Measurements from ENCODE around the gene COA8. TPM values are rescaled to one million over a fixed set of nuclear protein-coding genes. Genes with fewer than 3 reads are reported as not detected.

The COA8 gene
- total RNA-seq, 2 experiments from 2014 or later = 29.1 to 33.5 TPM

DNA sequence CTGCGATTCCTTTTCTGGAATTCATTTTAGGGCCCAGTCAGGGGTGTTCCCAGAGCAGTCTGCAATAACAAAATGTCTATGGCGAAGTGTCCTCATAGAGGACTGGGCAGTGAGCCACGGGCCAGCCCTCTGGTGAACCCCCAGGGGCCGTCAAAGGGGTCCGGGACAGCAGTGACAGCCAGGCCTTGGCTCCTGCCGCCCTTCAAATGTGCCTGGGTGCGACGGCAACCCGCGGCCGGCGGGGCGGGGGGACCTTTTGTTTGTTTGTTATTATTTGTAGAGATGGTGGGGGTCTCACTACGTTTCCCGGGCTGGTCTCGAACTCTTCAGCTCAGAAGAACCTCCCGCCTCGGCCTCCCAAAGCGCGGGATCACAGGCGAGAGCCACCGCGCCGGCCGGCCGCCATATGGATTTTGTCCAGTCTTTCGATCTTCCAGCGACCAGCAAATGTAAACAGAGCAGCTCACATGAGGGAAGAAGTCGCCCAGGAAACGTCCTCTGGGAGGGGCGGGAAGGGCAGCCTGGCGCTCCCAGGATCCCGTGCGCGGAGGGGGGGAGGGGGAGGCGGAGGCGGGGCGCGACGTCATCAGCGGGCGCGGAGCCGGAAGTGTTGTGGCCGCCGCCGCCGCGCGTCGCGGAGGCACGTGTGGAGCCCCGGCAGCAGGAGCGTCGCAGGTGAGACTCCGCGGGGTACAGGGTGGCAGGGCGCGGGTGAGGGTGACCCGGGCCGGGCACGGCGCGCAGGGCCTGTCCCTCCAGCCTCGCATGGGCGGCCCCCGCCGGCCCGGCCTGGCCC, 34.0 kb upstream of the COA8 start, which contains the start of gene TRMT61A:
Gene TRMT61A, plus strand, starts transcription at position 610 of the 796 bp plus-strand sequence. CDS start 783 bp downstream, outside the sequence.
- Mint-ChIP-seq H3K27ac (peak within 1 kb of the TSS; percentile 93), H3K9me3 (ENCODE audit: low read depth) (no peaks in the 10 kb centered on the region), H3K27me3 (peaks cover 10% of the 10 kb centered on the region), H3K36me3 (no peaks in the 10 kb centered on the region), H3K4me1 (peaks cover 27% of the 10 kb centered on the region), H3K4me3 (peak within 1 kb of the TSS; percentile 91)
- DNase-seq (peak; percentile 81), ATAC-seq (peak; percentile 82)
- CTCF ChIA-PET = interaction anchor here (1.2 to 3.5 kb wide), 4 partner anchors 8 to 138 kb away, joined by 3 to 22 read pairs (median 3); no protein-coding TSS in a partner anchor

DNA sequence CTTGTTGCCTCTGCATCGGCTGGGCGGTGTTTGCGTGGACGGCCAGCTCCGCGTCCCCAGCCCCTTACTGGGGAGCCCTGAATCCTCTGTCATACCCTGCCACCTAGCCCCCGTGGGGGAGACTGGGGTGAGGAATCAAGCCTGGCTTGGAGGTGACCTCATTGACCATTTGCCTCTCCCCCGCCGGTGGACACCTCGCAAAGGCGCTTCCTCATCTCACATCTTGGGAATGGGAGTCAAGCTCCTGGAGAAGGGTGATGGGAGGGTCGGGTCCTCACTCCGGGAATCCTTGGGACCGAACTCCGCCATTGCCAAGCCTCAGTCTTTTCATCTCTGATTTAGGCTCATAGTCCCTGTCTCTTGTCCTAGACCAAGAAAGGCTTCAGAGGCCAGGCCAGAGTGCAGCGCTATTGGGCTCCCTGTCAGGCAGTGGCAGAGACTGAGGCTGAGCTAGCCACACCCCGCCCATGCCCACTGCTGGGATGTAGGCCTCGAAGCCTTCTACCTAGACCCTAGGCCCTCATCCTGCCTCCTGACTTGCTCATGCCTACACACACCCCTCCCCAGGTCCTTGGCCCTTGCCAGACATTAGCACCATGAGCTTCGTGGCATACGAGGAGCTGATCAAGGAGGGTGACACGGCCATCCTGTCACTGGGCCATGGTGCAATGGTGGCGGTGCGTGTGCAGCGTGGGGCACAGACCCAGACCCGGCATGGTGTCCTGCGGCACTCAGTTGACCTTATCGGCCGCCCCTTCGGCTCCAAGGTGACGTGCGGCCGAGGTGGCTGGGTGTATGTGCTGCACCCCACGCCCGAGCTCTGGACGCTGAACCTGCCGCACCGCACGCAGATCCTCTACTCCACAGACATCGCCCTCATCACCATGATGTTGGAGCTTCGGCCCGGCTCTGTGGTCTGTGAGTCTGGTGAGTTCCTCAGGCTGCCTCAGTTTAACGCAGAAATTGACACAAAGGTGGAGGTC, 33.1 kb upstream of the COA8 start:
- CTCF ChIA-PET = interaction anchor here (1.2 to 3.5 kb wide), 4 partner anchors 9 to 32 kb away, joined by 3 to 22 read pairs (median 6); no protein-coding TSS in a partner anchor
- H3K36me3 Mint-ChIP-seq = no peaks in the 10 kb centered on the region
- DNase-seq (no peak), ATAC-seq (no peak)
- peak overlapping the region; percentile 91 for H3K4me3 Mint-ChIP-seq
- H3K27ac Mint-ChIP-seq = peak overlapping the region; percentile 93
- H3K4me1 Mint-ChIP-seq = peaks cover 27% of the 10 kb centered on the region
- H3K27me3 Mint-ChIP-seq = peaks cover under 1% of the 10 kb centered on the region
- no peaks in the 10 kb centered on the region for H3K9me3 Mint-ChIP-seq (ENCODE audit: low read depth)

- Mint-ChIP-seq H3K27ac (no peak overlapping the region), H3K4me3 (peak overlapping the region; percentile 91), H3K4me1 (peaks cover 27% of the 10 kb centered on the region), H3K9me3 (ENCODE audit: low read depth) (no peaks in the 10 kb centered on the region), H3K36me3 (no peaks in the 10 kb centered on the region), H3K27me3 (no peaks in the 10 kb centered on the region)
- CTCF ChIA-PET = interaction anchor here (0.8 to 2.5 kb wide), 2 partner anchors 12 to 16 kb away, joined by 3 to 8 read pairs; no protein-coding TSS in a partner anchor
- DNase-seq (peak; percentile 53), ATAC-seq (no peak)
Measured at GRCh38 chr14:103530390-103530789, 32.4 kb upstream of the COA8 start.

GRCh38 chr14:103530831-103531230, 31.9 kb upstream of the COA8 start:
- H3K27me3 Mint-ChIP-seq = no peaks in the 10 kb centered on the region
- H3K9me3 Mint-ChIP-seq (ENCODE audit: low read depth) = no peaks in the 10 kb centered on the region
- DNase-seq = no peak
- no peaks in the 10 kb centered on the region for H3K36me3 Mint-ChIP-seq
- H3K4me3 Mint-ChIP-seq = no peak overlapping the region
- CTCF ChIA-PET = interaction anchor here (0.8 to 2.5 kb wide), 3 partner anchors 9 to 16 kb away, joined by 3 to 8 read pairs (median 7); no protein-coding TSS in a partner anchor
- no peak overlapping the region for H3K27ac Mint-ChIP-seq
- no peak for ATAC-seq
- H3K4me1 Mint-ChIP-seq = peaks cover 27% of the 10 kb centered on the region

DNA sequence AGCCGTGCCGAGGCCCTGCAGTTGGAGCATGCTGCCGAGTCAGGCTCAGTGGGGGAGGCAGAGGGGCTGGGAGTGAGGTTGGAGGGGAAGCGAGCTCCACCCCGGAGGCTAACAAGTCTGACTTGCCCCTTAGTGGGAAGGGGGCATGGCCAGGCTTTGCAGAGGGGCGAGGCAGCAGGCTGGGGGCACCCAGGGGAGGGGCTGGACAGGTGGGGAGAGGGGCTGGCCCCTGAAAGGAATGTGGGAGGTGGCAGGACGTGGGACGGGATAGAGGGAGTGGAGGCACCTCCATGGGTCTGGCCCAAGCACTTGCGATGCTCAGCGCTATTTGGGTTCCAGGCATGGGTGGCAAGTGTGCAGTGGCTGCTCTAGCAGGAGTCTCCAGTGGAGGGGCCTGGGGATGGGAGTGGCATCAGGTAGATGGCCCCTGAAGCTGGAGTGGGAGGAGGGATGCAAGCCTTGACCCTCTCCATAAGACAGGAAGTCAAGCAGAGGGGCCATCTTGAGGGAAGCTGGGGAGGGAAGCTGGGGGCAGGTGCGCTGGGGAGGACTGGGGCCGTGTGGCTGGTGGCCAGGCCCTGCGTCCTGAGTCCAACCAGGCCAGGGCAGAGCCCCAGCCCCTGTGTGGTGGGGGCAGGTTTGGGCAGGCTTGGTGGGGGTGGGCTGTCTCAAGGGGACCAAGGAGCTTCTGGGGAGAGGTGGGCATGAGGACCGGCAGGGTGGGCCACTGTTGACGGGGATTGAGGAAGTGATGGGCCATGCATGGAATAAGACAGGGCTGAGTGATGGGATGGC, 31.1 kb upstream of the COA8 start:
- ATAC-seq (no peak), DNase-seq (no peak)
- Mint-ChIP-seq H3K4me1 (peaks cover 26% of the 10 kb centered on the region), H3K27me3 (no peaks in the 10 kb centered on the region), H3K4me3 (no peak overlapping the region), H3K9me3 (ENCODE audit: low read depth) (no peaks in the 10 kb centered on the region), H3K36me3 (no peaks in the 10 kb centered on the region), H3K27ac (no peak overlapping the region)
- CTCF ChIA-PET = interaction anchor here (2.1 to 2.5 kb wide), 2 partner anchors 10 to 15 kb away, joined by 7 to 8 read pairs; no protein-coding TSS in a partner anchor

- CTCF ChIA-PET = interaction anchor here (1.2 to 2.1 kb wide), 2 partner anchors 11 to 13 kb away, joined by 3 to 7 read pairs; no protein-coding TSS in a partner anchor
- peaks cover 18% of the 10 kb centered on the region for H3K4me1 Mint-ChIP-seq
- no peak overlapping the region for H3K27ac Mint-ChIP-seq
- H3K9me3 Mint-ChIP-seq (ENCODE audit: low read depth) = no peaks in the 10 kb centered on the region
- H3K4me3 Mint-ChIP-seq = no peak overlapping the region
- no peak for ATAC-seq
- no peak for DNase-seq
- no peaks in the 10 kb centered on the region for H3K27me3 Mint-ChIP-seq
- no peaks in the 10 kb centered on the region for H3K36me3 Mint-ChIP-seq
Measured at GRCh38 chr14:103532216-103533136, 30.3 kb upstream of the COA8 start.

DNA sequence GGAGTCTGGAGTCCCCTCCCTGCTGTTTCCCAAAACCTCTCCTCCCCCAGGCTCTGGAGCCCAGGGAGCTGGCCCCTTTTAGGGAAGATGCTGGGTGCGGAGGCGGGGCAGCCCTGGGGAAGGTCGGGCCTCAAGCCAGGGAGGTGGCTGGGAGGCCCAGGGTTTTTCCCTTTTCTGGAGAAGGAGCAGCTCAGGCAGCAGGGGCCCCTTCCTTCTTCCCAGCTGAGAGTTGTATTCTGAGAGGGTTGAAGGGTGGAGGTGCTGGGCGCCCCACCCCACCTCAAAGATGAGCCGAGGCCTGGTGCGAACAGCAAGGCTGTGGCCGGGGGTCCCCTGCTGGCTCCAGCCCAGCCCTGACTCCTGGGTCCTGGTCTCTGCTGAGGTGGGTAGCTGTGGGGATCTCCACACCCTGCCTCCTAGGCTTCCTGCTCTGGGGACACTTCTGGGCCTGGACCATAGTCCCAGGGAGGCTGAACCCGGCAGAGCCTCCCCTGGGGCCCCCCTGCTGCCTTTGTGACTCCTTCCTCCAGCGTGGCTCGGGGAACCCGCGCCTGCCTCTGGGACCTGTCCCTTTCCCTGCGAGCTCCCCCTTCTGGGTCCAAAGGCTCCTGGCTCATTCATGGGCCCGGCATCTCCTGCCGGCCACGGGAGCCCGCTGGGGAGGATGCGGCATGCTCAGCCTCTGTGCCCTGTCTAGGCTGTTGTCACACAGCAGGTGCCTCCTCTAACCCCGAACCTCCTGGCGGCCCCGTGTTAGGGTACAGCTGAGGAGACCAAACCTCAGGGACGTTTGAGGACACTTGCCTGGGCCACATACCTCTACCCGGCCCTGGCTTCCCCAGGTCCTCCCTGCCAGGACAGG, 29.4 kb upstream of the COA8 start:
- peaks cover 14% of the 10 kb centered on the region for H3K4me1 Mint-ChIP-seq
- H3K9me3 Mint-ChIP-seq (ENCODE audit: low read depth) = no peaks in the 10 kb centered on the region
- H3K4me3 Mint-ChIP-seq = no peak overlapping the region
- CTCF ChIA-PET = interaction anchor here (1.2 to 1.4 kb wide), 2 partner anchors 14 kb away, joined by 3 read pairs; no protein-coding TSS in a partner anchor
- H3K27me3 Mint-ChIP-seq = no peaks in the 10 kb centered on the region
- no peak for DNase-seq
- no peak for ATAC-seq
- no peaks in the 10 kb centered on the region for H3K36me3 Mint-ChIP-seq
- H3K27ac Mint-ChIP-seq = no peak overlapping the region

- ATAC-seq (no peak), DNase-seq (no peak)
- no peaks in the 10 kb centered on the region for H3K9me3 Mint-ChIP-seq (ENCODE audit: low read depth)
- H3K27ac Mint-ChIP-seq = no peak overlapping the region
- CTCF ChIA-PET = interaction anchor here (1.2 to 1.5 kb wide), 3 partner anchors 13 to 16 kb away, joined by 3 to 4 read pairs (median 3); no protein-coding TSS in a partner anchor
- H3K27me3 Mint-ChIP-seq = no peaks in the 10 kb centered on the region
- no peak overlapping the region for H3K4me3 Mint-ChIP-seq
- H3K4me1 Mint-ChIP-seq = peaks cover 14% of the 10 kb centered on the region
- H3K36me3 Mint-ChIP-seq = no peaks in the 10 kb centered on the region
Measured at GRCh38 chr14:103533999-103534575, 28.7 kb upstream of the COA8 start.

DNA sequence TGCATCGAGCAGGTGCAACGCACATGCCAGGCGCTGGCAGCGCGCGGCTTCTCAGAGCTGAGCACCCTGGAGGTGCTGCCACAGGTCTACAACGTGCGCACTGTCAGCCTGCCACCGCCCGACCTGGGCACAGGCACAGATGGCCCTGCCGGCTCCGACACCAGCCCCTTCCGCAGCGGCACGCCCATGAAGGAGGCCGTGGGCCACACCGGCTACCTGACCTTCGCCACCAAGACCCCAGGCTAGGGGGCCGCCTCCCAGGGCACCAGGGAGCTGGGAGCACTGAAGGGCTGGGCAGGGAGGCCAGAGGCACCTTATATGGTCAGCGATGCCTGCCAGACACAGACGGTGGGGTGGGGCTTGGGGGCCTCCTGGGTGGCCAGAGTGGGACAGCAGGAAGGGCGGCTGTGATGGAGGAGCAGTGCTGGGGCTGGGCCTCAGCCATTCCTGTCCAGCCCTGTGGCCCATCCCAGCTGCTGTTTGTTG, 28.1 kb upstream of the COA8 start:
- Mint-ChIP-seq H3K4me3 (no peak overlapping the region), H3K9me3 (ENCODE audit: low read depth) (no peaks in the 10 kb centered on the region), H3K36me3 (no peaks in the 10 kb centered on the region), H3K4me1 (peaks cover 11% of the 10 kb centered on the region), H3K27me3 (peaks cover 2% of the 10 kb centered on the region), H3K27ac (no peak overlapping the region)
- DNase-seq (no peak), ATAC-seq (no peak)
- CTCF ChIA-PET = interaction anchor here (1.4 to 1.5 kb wide), 2 partner anchors 13 to 16 kb away, joined by 3 to 4 read pairs; no protein-coding TSS in a partner anchor

DNA sequence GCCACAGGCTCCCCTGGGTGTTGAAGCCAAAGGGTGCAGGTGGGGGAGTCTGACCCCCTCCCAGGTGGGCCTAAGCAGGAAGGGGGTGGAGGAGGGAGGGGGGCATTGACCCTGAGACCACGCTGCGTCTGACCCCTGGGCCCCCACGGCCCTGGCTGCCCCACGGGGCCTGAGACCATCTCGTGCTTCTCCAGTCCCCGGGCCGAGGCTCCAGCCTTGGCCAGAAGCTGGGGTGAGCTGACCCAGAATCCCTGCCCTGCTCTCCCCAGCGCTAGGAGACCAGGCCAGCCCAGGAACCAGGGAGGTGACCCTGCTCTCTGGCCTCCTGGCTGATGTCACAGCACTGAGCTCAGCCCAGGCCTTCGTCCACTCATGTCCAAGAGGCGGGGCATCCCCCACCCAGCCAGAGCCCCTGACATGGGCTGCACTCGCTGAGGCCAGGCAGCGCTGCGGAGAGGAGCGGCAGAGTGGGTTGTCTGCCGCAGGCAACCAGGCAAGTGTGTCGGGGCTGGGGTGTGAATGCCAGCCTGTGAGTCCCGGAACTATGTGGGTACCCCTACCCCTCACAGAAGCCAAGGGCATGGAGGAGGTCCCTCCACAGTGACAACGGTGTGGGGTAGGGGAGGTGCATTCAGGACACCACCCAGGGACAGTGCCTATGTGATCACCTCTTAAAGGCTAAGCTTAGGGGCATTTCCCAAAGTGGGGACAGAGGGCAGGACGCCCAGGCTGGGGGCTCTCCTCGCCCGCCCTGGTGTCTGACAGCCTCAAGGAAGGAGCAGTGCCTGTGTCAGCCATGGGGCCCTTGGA, 27.5 kb upstream of the COA8 start:
- H3K4me1 Mint-ChIP-seq = peaks cover 4% of the 10 kb centered on the region
- no peaks in the 10 kb centered on the region for H3K9me3 Mint-ChIP-seq (ENCODE audit: low read depth)
- no peak overlapping the region for H3K27ac Mint-ChIP-seq
- H3K27me3 Mint-ChIP-seq = peaks cover 2% of the 10 kb centered on the region
- H3K4me3 Mint-ChIP-seq = no peak overlapping the region
- no peak for DNase-seq
- ATAC-seq = no peak
- CTCF ChIA-PET = interaction anchor here (1.4 to 1.5 kb wide), 2 partner anchors 12 to 17 kb away, joined by 3 to 4 read pairs; no protein-coding TSS in a partner anchor
- no peaks in the 10 kb centered on the region for H3K36me3 Mint-ChIP-seq

Data from activated CD8-positive, alpha-beta memory T cell treated with anti-CD3 and anti-CD28 coated beads, Interleukin-2, amount 10 ng/mL, durations not matched to agents 7 days and 5 days (primary cell).